Measurements from ENCODE around the gene RNFT2.

GRCh38 chr12:116689521-116689920 is 48.6 kb upstream of the RNFT2 start:
- no peak for TF ChIP-seq POLR2A (IDR thresholded peaks at IDR 0.05; ENCODE audit: low read length)
- TF ChIP-seq HES2 (IDR thresholded peaks at IDR 0.05), result no peak
- no peak for TF ChIP-seq CTCF (IDR thresholded peaks at IDR 0.05)
- TF ChIP-seq SMC3 (IDR thresholded peaks at IDR 0.05), result no peak
- TF ChIP-seq ELK1 (IDR thresholded peaks at IDR 0.05; ENCODE audit: low read depth, low read length), result no peak
- no peak for TF ChIP-seq RNF2 (IDR thresholded peaks at IDR 0.05; ENCODE audit: borderline replicate concordance, low read depth)
- TF ChIP-seq HDAC2 (IDR thresholded peaks at IDR 0.05), result no peak
- TF ChIP-seq MAFK (IDR thresholded peaks at IDR 0.05; ENCODE audit: partially characterized antibody), result no peak
- no peak for TF ChIP-seq EP300 (IDR thresholded peaks at IDR 0.05)
- TF ChIP-seq BHLHE40 (IDR thresholded peaks at IDR 0.05; ENCODE audit: low read depth, low read length), result no peak
- no peak for TF ChIP-seq CHD2 (IDR thresholded peaks at IDR 0.05; ENCODE audit: low read length, partially characterized antibody)
- TF ChIP-seq TP53 (CRISPR knock-in tag; IDR thresholded peaks at IDR 0.05), result no peak
- TF ChIP-seq REST (IDR thresholded peaks at IDR 0.05), result no peak
